ENCODE measurements around the gene ABL2. TPM values are rescaled to one million over a fixed set of nuclear protein-coding genes. Genes with fewer than 3 reads are reported as not detected.

Gene ABL2
- total RNA-seq, 2 experiments from 2014 or later, result 8.2 to 8.4 TPM

- DNase-seq (no peak), ATAC-seq (no peak)
- ChIA-PET POLR2A (no interaction called here), CTCF (interaction anchor here (0.9 kb wide), 1 partner anchor 186 kb away, joined by 3 read pairs; no protein-coding TSS in a partner anchor)
- H3K9me3 Mint-ChIP-seq, result no peaks in the 10 kb centered on the region
- no peaks in the 10 kb centered on the region for H3K27me3 Mint-ChIP-seq
- H3K4me3 Mint-ChIP-seq, result no peak overlapping the region
- no peaks in the 10 kb centered on the region for H3K36me3 Mint-ChIP-seq (ENCODE audit: low read depth)
- intact Hi-C loops (cut with micrococcal nuclease), result no loop called here
- peaks cover 16% of the 10 kb centered on the region for H3K4me1 Mint-ChIP-seq (ENCODE audit: low read depth)
- H3K27ac Mint-ChIP-seq, result no peak overlapping the region
- TF ChIP-seq, protein P1, sequence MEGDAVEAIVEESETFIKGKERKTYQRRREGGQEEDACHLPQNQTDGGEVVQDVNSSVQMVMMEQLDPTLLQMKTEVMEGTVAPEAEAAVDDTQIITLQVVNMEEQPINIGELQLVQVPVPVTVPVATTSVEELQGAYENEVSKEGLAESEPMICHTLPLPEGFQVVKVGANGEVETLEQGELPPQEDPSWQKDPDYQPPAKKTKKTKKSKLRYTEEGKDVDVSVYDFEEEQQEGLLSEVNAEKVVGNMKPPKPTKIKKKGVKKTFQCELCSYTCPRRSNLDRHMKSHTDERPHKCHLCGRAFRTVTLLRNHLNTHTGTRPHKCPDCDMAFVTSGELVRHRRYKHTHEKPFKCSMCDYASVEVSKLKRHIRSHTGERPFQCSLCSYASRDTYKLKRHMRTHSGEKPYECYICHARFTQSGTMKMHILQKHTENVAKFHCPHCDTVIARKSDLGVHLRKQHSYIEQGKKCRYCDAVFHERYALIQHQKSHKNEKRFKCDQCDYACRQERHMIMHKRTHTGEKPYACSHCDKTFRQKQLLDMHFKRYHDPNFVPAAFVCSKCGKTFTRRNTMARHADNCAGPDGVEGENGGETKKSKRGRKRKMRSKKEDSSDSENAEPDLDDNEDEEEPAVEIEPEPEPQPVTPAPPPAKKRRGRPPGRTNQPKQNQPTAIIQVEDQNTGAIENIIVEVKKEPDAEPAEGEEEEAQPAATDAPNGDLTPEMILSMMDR (IDR thresholded peaks at IDR 0.05), result no peak
These were observed 45.6 kb downstream of the ABL2 start for GRCh38 chr1:179183857-179184256.

DNA sequence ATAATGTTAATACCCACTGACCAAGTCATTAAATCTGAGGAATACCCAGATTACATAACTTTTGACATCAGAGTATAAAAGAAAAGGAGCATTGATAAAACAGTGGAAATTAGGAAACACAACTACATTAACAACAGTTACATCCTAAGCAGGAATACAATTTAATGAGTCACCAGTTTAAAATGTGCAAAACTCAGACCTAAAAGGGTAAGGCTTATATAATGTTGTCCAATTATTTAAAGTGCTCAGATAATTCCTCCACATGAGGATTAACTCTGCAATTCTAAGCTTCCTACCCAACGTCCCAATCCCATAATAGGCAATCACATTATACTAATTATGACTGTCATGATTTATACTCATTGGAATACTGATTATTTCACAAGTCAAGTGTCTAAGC, 50.5 kb downstream of the ABL2 start:
- ATAC-seq, result no peak
- no peak for DNase-seq
- POLR2A ChIA-PET, result interaction anchor here (1.7 kb wide), 1 partner anchor 12 kb away, joined by 3 read pairs; no protein-coding TSS in a partner anchor
- no peaks in the 10 kb centered on the region for H3K36me3 Mint-ChIP-seq (ENCODE audit: low read depth)
- H3K4me3 Mint-ChIP-seq, result no peak overlapping the region
- no peaks in the 10 kb centered on the region for H3K9me3 Mint-ChIP-seq
- peaks cover 3% of the 10 kb centered on the region for H3K4me1 Mint-ChIP-seq (ENCODE audit: low read depth)
- CTCF ChIA-PET, result interaction anchor here (1.4 kb wide), 2 partner anchors 13 to 14 kb away, joined by 4 read pairs; no protein-coding TSS in a partner anchor
- H3K27me3 Mint-ChIP-seq, result no peaks in the 10 kb centered on the region
- TF ChIP-seq, protein P1 (IDR thresholded peaks at IDR 0.05), result no peak
- H3K27ac Mint-ChIP-seq, result no peak overlapping the region
- intact Hi-C loops (cut with micrococcal nuclease), result no loop called here

- POLR2A ChIA-PET, result interaction anchor here (1.7 kb wide), 1 partner anchor 12 kb away, joined by 3 read pairs; no protein-coding TSS in a partner anchor
- no peaks in the 10 kb centered on the region for H3K36me3 Mint-ChIP-seq (ENCODE audit: low read depth)
- TF ChIP-seq, protein P1 (IDR thresholded peaks at IDR 0.05), result no peak
These were observed 51.3 kb downstream of the ABL2 start for GRCh38 chr1:179178183-179178582.

GRCh38 chr1:179177615-179178014, 51.9 kb downstream of the ABL2 start:
- TF ChIP-seq, protein P1 (IDR thresholded peaks at IDR 0.05), result no peak
- Mint-ChIP-seq H3K4me1 (ENCODE audit: low read depth) (no peaks in the 10 kb centered on the region), H3K27me3 (no peaks in the 10 kb centered on the region), H3K27ac (no peak overlapping the region), H3K9me3 (no peaks in the 10 kb centered on the region), H3K36me3 (ENCODE audit: low read depth) (no peaks in the 10 kb centered on the region), H3K4me3 (no peak overlapping the region)
- ATAC-seq, result no peak
- DNase-seq, result no peak
- ChIA-PET CTCF (interaction anchor here (1.4 kb wide), 1 partner anchor 12 kb away, joined by 4 read pairs; no protein-coding TSS in a partner anchor), POLR2A (interaction anchor here (1.7 kb wide), 1 partner anchor 13 kb away, joined by 3 read pairs; no protein-coding TSS in a partner anchor)
- intact Hi-C loops (cut with micrococcal nuclease), result no loop called here

More at GRCh38 chr1:179178183-179178582, 51.3 kb downstream of the ABL2 start:
- CTCF ChIA-PET, result interaction anchor here (1.4 kb wide), 1 partner anchor 13 kb away, joined by 4 read pairs; no protein-coding TSS in a partner anchor
- H3K27me3 Mint-ChIP-seq, result no peaks in the 10 kb centered on the region
- intact Hi-C loops (cut with micrococcal nuclease), result no loop called here
- H3K27ac Mint-ChIP-seq, result no peak overlapping the region
- no peak for DNase-seq
- ATAC-seq, result no peak
- H3K9me3 Mint-ChIP-seq, result no peaks in the 10 kb centered on the region
- no peaks in the 10 kb centered on the region for H3K4me1 Mint-ChIP-seq (ENCODE audit: low read depth)
- no peak overlapping the region for H3K4me3 Mint-ChIP-seq

DNA sequence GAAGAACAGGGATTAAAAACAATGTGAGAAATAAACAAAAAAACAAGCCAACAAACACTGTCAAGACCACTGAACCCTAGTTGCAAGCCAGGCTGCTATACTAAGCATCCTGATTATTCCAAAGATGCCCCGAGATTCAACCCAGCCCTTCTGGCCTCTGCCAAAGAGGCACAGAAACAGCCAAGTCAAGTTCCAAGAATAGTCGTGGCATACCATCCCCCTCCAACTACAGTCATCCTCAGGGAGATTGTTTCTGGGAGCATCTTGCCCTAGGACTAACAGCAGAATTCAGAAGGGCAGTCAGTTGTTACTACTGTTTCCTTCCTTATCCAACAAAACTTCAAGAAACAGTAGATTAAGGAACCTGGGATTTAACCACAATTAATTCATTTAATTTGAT, 52.3 kb downstream of the ABL2 start:
- no peaks in the 10 kb centered on the region for H3K36me3 Mint-ChIP-seq (ENCODE audit: low read depth)
- H3K4me3 Mint-ChIP-seq, result no peak overlapping the region
- H3K9me3 Mint-ChIP-seq, result no peaks in the 10 kb centered on the region
- ChIA-PET POLR2A (no interaction called here), CTCF (no interaction called here)
- intact Hi-C loops (cut with micrococcal nuclease), result no loop called here
- ATAC-seq (no peak), DNase-seq (no peak)
- H3K27ac Mint-ChIP-seq, result no peak overlapping the region
- no peaks in the 10 kb centered on the region for H3K4me1 Mint-ChIP-seq (ENCODE audit: low read depth)
- TF ChIP-seq, protein P1 (IDR thresholded peaks at IDR 0.05), result no peak
- no peaks in the 10 kb centered on the region for H3K27me3 Mint-ChIP-seq

Measured in activated CD8-positive, alpha-beta T cell treated with anti-CD3 and anti-CD28 coated beads for 36 hours (primary cell).